Vagina (tissue), 2 donors: ENCODE results near the gene CIAO2B. TPM values are rescaled to one million over a fixed set of nuclear protein-coding genes. Genes with fewer than 3 reads are reported as not detected.

Experiments
- DNase-seq, 2 donors: peaks; one replicate each; pipeline ENCODE4 v3.0.0-alpha.2; 2017; ENCODE audit errors: extremely low spot score in 2 of 2
- H3K27ac ChIP-seq: fragments of 200-600 bp; sonication (generic); one replicate; pipeline ENCODE4 v1.5.1; 2019
- H3K27me3 ChIP-seq: fragments of 200-600 bp; sonication (generic); one replicate; pipeline ENCODE4 v1.5.1; 2019
- H3K36me3 ChIP-seq, 2 donors: fragments of 200-600 bp; sonication (generic); one replicate each; pipeline ENCODE4 v1.5.1; 2017 to 2019
- H3K4me1 ChIP-seq: fragments of 200-600 bp; sonication (generic); one replicate; pipeline ENCODE4 v1.5.1; 2019
- H3K4me3 ChIP-seq, 2 donors: fragments of 200-600 bp; sonication (generic); 1 replicate in 1 of 2; 2 replicates in 1 of 2; pipeline ENCODE4 v1.5.1; 2016 to 2019
- H3K9me3 ChIP-seq: fragments of 200-600 bp; sonication (generic); one replicate; pipeline ENCODE4 v1.5.1; 2019
- CTCF ChIP-seq, 3 experiments: fragments of 450-650 bp in 2 of 3; fragments of 200-600 bp in 1 of 3; sonication (generic) in 1 of 3; IDR thresholded peaks; one replicate each; pipeline ENCODE4 v1.5.1; 2017 to 2019; ENCODE audit warnings: antibody characterized with exemption in 3 of 3, mild to moderate bottlenecking in 2 of 3, moderate library complexity in 2 of 3
- POLR2A ChIP-seq, 2 donors: fragments of 450-650 bp; IDR thresholded peaks; one replicate each; pipeline ENCODE4 v1.6.1; 2017; ENCODE audit warnings: antibody characterized with exemption in 2 of 2, mild to moderate bottlenecking in 2 of 2, moderate library complexity in 2 of 2
- POLR2AphosphoS5 ChIP-seq, 2 donors: sonication (generic); formaldehyde crosslinking; IDR thresholded peaks; one replicate each; pipeline ENCODE4 v1.9.0; 2017; ENCODE audit warnings: antibody characterized with exemption in 2 of 2, mild to moderate bottlenecking in 2 of 2, low read depth in 1 of 2; ENCODE audit not compliant: insufficient read depth in 1 of 2
- intact Hi-C: fragments of 100-400 bp; cut with DNase I; formaldehyde crosslinking; loops from one replicate; pipeline ENCODE4 v1.15.1; 2023
- total RNA-seq: library from RNA; depleted of rRNA; stranded (reverse); fragments of >200 nt; gene quantifications from one replicate; pipeline ENCODE4 v1.2.3, GENCODE V29; 2016

Gene CIAO2B
- total RNA-seq, 1 donor from 2014 or later, result 105 TPM

GRCh38 chr16:66919569-66920298 lies 14.5 kb downstream of the CIAO2B start:
- TF ChIP-seq POLR2AphosphoS5 (IDR thresholded peaks at IDR 0.05; ENCODE audit: insufficient read depth in 1 of 2, low read depth in 1 of 2) (no peak), POLR2A (IDR thresholded peaks at IDR 0.05) (no peak), CTCF (IDR thresholded peaks at IDR 0.05) (no peak)
- H3K27me3 ChIP-seq, result no peaks in the 10 kb centered on the region
- H3K4me1 ChIP-seq, result no peaks in the 10 kb centered on the region
- no peak overlapping the region for H3K4me3 ChIP-seq
- H3K9me3 ChIP-seq, result no peaks in the 10 kb centered on the region
- intact Hi-C loops, result no loop called here
- no peaks in the 10 kb centered on the region for H3K36me3 ChIP-seq
- no peak for DNase-seq
- no peak overlapping the region for H3K27ac ChIP-seq

- no peaks in the 10 kb centered on the region for H3K9me3 ChIP-seq
- no peak within 1 kb of the TSS for H3K27ac ChIP-seq
- H3K36me3 ChIP-seq, result no peaks in the 10 kb centered on the region
- TF ChIP-seq POLR2AphosphoS5 (IDR thresholded peaks at IDR 0.05; ENCODE audit: insufficient read depth in 1 of 2, low read depth in 1 of 2), result no peak
- no peak for TF ChIP-seq POLR2A (IDR thresholded peaks at IDR 0.05)
- TF ChIP-seq CTCF (IDR thresholded peaks at IDR 0.05), result no peak
- H3K4me3 ChIP-seq, result no peak within 1 kb of the TSS
- H3K4me1 ChIP-seq, result no peaks in the 10 kb centered on the region
- H3K27me3 ChIP-seq, result no peaks in the 10 kb centered on the region
- no peak for DNase-seq
- intact Hi-C loops, result no loop called here
Measured at GRCh38 chr16:66918803-66919568, 15.2 kb downstream of the CIAO2B start, which contains the start of gene CDH16. TSS of gene CDH16 (minus strand) at chr16:66918885. CDS start at chr16:66918065, 820 bp downstream.

- no peaks in the 10 kb centered on the region for H3K9me3 ChIP-seq
- H3K4me1 ChIP-seq, result no peaks in the 10 kb centered on the region
- no peak for DNase-seq
- intact Hi-C loops, result no loop called here
- no peaks in the 10 kb centered on the region for H3K27me3 ChIP-seq
- TF ChIP-seq CTCF (IDR thresholded peaks at IDR 0.05), result no peak
- TF ChIP-seq POLR2AphosphoS5 (IDR thresholded peaks at IDR 0.05; ENCODE audit: insufficient read depth in 1 of 2, low read depth in 1 of 2), result no peak
- TF ChIP-seq POLR2A (IDR thresholded peaks at IDR 0.05), result no peak
- no peaks in the 10 kb centered on the region for H3K36me3 ChIP-seq
- H3K27ac ChIP-seq, result no peak overlapping the region
- no peak overlapping the region for H3K4me3 ChIP-seq
Measured at GRCh38 chr16:66918355-66918754, 15.8 kb downstream of the CIAO2B start.

- H3K27me3 ChIP-seq, result no peaks in the 10 kb centered on the region
- no peak for DNase-seq
- TF ChIP-seq POLR2A (IDR thresholded peaks at IDR 0.05) (no peak), POLR2AphosphoS5 (IDR thresholded peaks at IDR 0.05; ENCODE audit: insufficient read depth in 1 of 2, low read depth in 1 of 2) (no peak), CTCF (IDR thresholded peaks at IDR 0.05) (no peak)
- no peak overlapping the region for H3K27ac ChIP-seq
- no peaks in the 10 kb centered on the region for H3K4me1 ChIP-seq
- H3K4me3 ChIP-seq, result no peak overlapping the region
- intact Hi-C loops, result no loop called here
- no peaks in the 10 kb centered on the region for H3K9me3 ChIP-seq
- H3K36me3 ChIP-seq, result no peaks in the 10 kb centered on the region
Measured at GRCh38 chr16:66917741-66918140, 16.5 kb downstream of the CIAO2B start.

DNA sequence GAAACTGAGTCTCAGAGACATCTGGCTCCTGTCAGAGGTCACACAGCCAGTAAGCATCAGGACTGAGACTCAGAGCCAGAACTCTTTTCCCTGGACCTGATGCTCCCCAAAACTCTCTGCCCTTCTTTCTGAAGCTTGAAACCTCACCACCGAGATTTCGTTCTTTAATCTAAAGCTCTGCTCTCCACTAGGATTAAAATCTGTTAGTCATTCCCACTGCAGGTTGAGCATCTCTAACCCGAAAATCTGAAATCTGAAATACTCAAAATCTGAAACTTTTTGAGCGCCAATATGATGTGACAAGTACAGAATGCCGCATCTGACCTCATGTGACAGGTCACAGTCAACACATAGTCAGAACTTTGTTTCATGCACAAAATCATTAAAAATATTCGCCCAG lies 17.7 kb downstream of the CIAO2B start:
- Histone ChIP-seq H3K4me1 (no peaks in the 10 kb centered on the region), H3K4me3 (no peak overlapping the region), H3K9me3 (no peaks in the 10 kb centered on the region), H3K27me3 (no peaks in the 10 kb centered on the region), H3K27ac (no peak overlapping the region), H3K36me3 (no peaks in the 10 kb centered on the region)
- TF ChIP-seq POLR2A (IDR thresholded peaks at IDR 0.05) (no peak), POLR2AphosphoS5 (IDR thresholded peaks at IDR 0.05; ENCODE audit: insufficient read depth in 1 of 2, low read depth in 1 of 2) (no peak), CTCF (IDR thresholded peaks at IDR 0.05) (no peak)
- no peak for DNase-seq
- intact Hi-C loops, result no loop called here
